K562 (cell line): ENCODE results near the gene MOB3C. TPM values are rescaled to one million over a fixed set of nuclear protein-coding genes. Genes with fewer than 3 reads are reported as not detected.
A peak's percentile ranks its signal among the peaks of the same experiment; 100 is the strongest.

ENCODE experiments used
- ARID2 ChIP-seq: fragments of 450-650 bp; IDR thresholded peaks from 2 replicates; pipeline ENCODE4 v1.6.1; 2017; ENCODE audit warnings: antibody characterized with exemption, mild to moderate bottlenecking
- BRCA1 ChIP-seq, 2 experiments: fragments of 450-650 bp in 1 of 2; sonication (generic) in 1 of 2; formaldehyde crosslinking in 1 of 2; IDR thresholded peaks; 2 replicates each; pipeline versions ENCODE4 v1.5.0 to v1.6.1; 2017 to 2020; ENCODE audit warnings: mild to moderate bottlenecking in 1 of 2, missing genetic modification reagents in 1 of 2
- CAMTA2 ChIP-seq: fragments of 250-450 bp; sonication (Bioruptor Pico); conservative IDR thresholded peaks from 2 replicates; pipeline ENCODE4 v1.5.1; 2022
- DMBX1 ChIP-seq: fragments of 250-450 bp; sonication (Bioruptor Pico); IDR thresholded peaks from 2 replicates; pipeline ENCODE4 v1.8.0; 2022; ENCODE audit warnings: inconsistent platforms, mild to moderate bottlenecking, moderate library complexity, borderline replicate concordance
- EHMT2 ChIP-seq: fragments of 450-650 bp; IDR thresholded peaks from 2 replicates; pipeline ENCODE4 v1.6.1; 2018; ENCODE audit warnings: antibody characterized with exemption
- JUN ChIP-seq, 2 experiments: sonication (generic) in 1 of 2; formaldehyde crosslinking in 1 of 2; IDR thresholded peaks; 2 replicates each; pipeline versions ENCODE4 v1.6.1 to v1.8.0; 2012 to 2022; ENCODE audit warnings: borderline replicate concordance in 2 of 2, mild to moderate bottlenecking in 2 of 2, improper control_type of control experiment in 1 of 2, low read depth in 1 of 2, low read length in 1 of 2, missing genetic modification reagents in 1 of 2
- NFIX ChIP-seq: fragments of 250-450 bp; sonication (Bioruptor Pico); IDR thresholded peaks from 2 replicates; pipeline ENCODE4 v1.4.0; 2020; ENCODE audit warnings: low read depth, mild to moderate bottlenecking, moderate library complexity
- NUFIP1 ChIP-seq: fragments of 450-650 bp; IDR thresholded peaks from 2 replicates; pipeline ENCODE4 v1.6.1; 2018; ENCODE audit not compliant: partially characterized antibody
- SIN3A ChIP-seq, 2 experiments: fragments of 150-350 bp in 1 of 2; IDR thresholded peaks; 2 replicates each; pipeline ENCODE4 v1.6.1; 2011 to 2016; ENCODE audit warnings: borderline replicate concordance in 2 of 2, low read depth in 2 of 2, low read length in 2 of 2, mild to moderate bottlenecking in 2 of 2, moderate library complexity in 2 of 2; ENCODE audit not compliant: control insufficient read depth in 1 of 2
- USF2 ChIP-seq: sonication (generic); formaldehyde crosslinking; IDR thresholded peaks from 2 replicates; pipeline ENCODE4 v1.5.0; 2020; ENCODE audit warnings: missing genetic modification reagents
- ZBTB7A ChIP-seq: IDR thresholded peaks from 2 replicates; pipeline ENCODE4 v1.6.1; 2011; ENCODE audit warnings: low read depth, mild to moderate bottlenecking, low read length, moderate library complexity, borderline replicate concordance; ENCODE audit not compliant: control insufficient read depth
- ZNF124 ChIP-seq: sonication (generic); formaldehyde crosslinking; IDR thresholded peaks from 2 replicates; pipeline ENCODE4 v1.8.1; 2022; ENCODE audit warnings: missing genetic modification reagents
- ZNF174 ChIP-seq: fragments of 250-450 bp; sonication (Bioruptor Pico); IDR thresholded peaks from 2 replicates; pipeline ENCODE4 v1.4.0; 2020; ENCODE audit warnings: mild to moderate bottlenecking
- ZNF253 ChIP-seq: fragments of 250-450 bp; sonication (Bioruptor Pico); conservative IDR thresholded peaks from 2 replicates; pipeline ENCODE4 v1.6.1; 2021; ENCODE audit warnings: mild to moderate bottlenecking
- ZNF280A ChIP-seq: fragments of 450-650 bp; IDR thresholded peaks from 2 replicates; pipeline ENCODE4 v1.6.1; 2018; ENCODE audit warnings: mild to moderate bottlenecking, low read depth; ENCODE audit not compliant: partially characterized antibody
- ZNF316 ChIP-seq: fragments of 450-650 bp; IDR thresholded peaks from 2 replicates; pipeline ENCODE4 v1.6.1; 2016
- ZNF778 ChIP-seq: fragments of 450-650 bp; formaldehyde crosslinking; IDR thresholded peaks from 2 replicates; pipeline ENCODE4 v1.4.0; 2020; ENCODE audit warnings: mild to moderate bottlenecking, moderate library complexity
- ZSCAN32 ChIP-seq: fragments of 450-650 bp; formaldehyde crosslinking; IDR thresholded peaks from 2 replicates; pipeline ENCODE4 v1.4.0; 2020; ENCODE audit warnings: mild to moderate bottlenecking, moderate library complexity
- polyA plus RNA-seq, 8 experiments: library from polyadenylated mRNA; depleted of rRNA in 4 of 8; stranded (reverse) in 5 of 8; unstranded in 3 of 8; fragments of >200 nt; fragmentation: Nextera tagmentation in 2 of 8; fragmentation: Illumina TruSeq in 1 of 8; extraction: Ambion mirVana in 2 of 8; extraction: Trizol in 1 of 8; gene quantifications; 2 replicates each; pipeline versions ENCODE4 v1.2.1 to v1.2.3, GENCODE V29; 2011 to 2014; ENCODE audit warnings: inconsistent platforms in 1 of 8, missing spikeins in 1 of 8
- total RNA-seq, 7 experiments: library from RNA; depleted of rRNA in 6 of 7; stranded (reverse); fragments of >200 nt in 6 of 7; fragmentation: Illumina TruSeq in 2 of 7; extraction: Trizol in 2 of 7; gene quantifications; 2 replicates each; pipeline versions ENCODE4 v1.2.1 to v1.2.3, GENCODE V29; 2011 to 2021; ENCODE audit warnings: low replicate concordance in 1 of 7
- TF ChIP-seq, protein P1 (sequence below): fragments of 250-450 bp; sonication (Bioruptor Pico); IDR thresholded peaks from 2 replicates; pipeline ENCODE4 v1.4.0; 2020; ENCODE audit warnings: mild to moderate bottlenecking, moderate library complexity, borderline replicate concordance
- TF ChIP-seq, protein P2 (sequence below): fragments of 250-450 bp; sonication (Bioruptor Pico); IDR thresholded peaks from 2 replicates; pipeline ENCODE4 v1.8.0; 2021; ENCODE audit warnings: moderate library complexity, mild to moderate bottlenecking, inconsistent platforms
- TF ChIP-seq, protein P3 (sequence below): fragments of 200-800 bp; sonication (Bioruptor generic); IDR thresholded peaks from 2 replicates; pipeline ENCODE4 v1.6.1; 2017; ENCODE audit warnings: missing genetic modification characterization, missing compliant biosample characterization

Gene MOB3C
- total and polyA plus RNA-seq, 9 of the 15 experiments (the other 6 are each of a cell fraction or from before 2014, with no cell fraction given) = 1.0 to 7.5 (median 3.7) TPM

GRCh38 chr1:46603858-46604549 lies 12.6 kb downstream of the MOB3C start, which contains the start of gene MKNK1 (continued):
- TF ChIP-seq, protein P1, sequence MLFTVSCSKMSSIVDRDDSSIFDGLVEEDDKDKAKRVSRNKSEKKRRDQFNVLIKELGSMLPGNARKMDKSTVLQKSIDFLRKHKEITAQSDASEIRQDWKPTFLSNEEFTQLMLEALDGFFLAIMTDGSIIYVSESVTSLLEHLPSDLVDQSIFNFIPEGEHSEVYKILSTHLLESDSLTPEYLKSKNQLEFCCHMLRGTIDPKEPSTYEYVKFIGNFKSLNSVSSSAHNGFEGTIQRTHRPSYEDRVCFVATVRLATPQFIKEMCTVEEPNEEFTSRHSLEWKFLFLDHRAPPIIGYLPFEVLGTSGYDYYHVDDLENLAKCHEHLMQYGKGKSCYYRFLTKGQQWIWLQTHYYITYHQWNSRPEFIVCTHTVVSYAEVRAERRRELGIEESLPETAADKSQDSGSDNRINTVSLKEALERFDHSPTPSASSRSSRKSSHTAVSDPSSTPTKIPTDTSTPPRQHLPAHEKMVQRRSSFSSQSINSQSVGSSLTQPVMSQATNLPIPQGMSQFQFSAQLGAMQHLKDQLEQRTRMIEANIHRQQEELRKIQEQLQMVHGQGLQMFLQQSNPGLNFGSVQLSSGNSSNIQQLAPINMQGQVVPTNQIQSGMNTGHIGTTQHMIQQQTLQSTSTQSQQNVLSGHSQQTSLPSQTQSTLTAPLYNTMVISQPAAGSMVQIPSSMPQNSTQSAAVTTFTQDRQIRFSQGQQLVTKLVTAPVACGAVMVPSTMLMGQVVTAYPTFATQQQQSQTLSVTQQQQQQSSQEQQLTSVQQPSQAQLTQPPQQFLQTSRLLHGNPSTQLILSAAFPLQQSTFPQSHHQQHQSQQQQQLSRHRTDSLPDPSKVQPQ (CRISPR knock-in tag) = no peak
- no peak for TF ChIP-seq ZSCAN32 (CRISPR knock-in tag)
- no peak for TF ChIP-seq ZNF778 (CRISPR knock-in tag)
- TF ChIP-seq USF2 (CRISPR knock-in tag) = no peak
- no peak for TF ChIP-seq ZNF253
- no peak for TF ChIP-seq CAMTA2 (CRISPR knock-in tag)
- no peak for TF ChIP-seq ARID2
- no peak for TF ChIP-seq ZNF124 (CRISPR knock-in tag)
- no peak for TF ChIP-seq JUN (IDR thresholded peaks at IDR 0.05; ENCODE audit: borderline replicate concordance, low read depth, low read length)
- no peak for TF ChIP-seq JUN (CRISPR knock-in tag; IDR thresholded peaks at IDR 0.05; ENCODE audit: borderline replicate concordance)
- peak; percentile 76; the same call in 1 of the 2 replicates for TF ChIP-seq ZBTB7A
- no peak for TF ChIP-seq NUFIP1
- TF ChIP-seq NFIX (CRISPR knock-in tag) = no peak
- TF ChIP-seq, protein P2, sequence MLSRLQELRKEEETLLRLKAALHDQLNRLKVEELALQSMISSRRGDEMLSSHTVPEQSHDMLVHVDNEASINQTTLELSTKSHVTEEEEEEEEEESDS (CRISPR knock-in tag) = no peak
- TF ChIP-seq EHMT2 = no peak
- TF ChIP-seq ZNF280A = no peak
- no peak for TF ChIP-seq DMBX1 (CRISPR knock-in tag)
- TF ChIP-seq, protein P3, sequence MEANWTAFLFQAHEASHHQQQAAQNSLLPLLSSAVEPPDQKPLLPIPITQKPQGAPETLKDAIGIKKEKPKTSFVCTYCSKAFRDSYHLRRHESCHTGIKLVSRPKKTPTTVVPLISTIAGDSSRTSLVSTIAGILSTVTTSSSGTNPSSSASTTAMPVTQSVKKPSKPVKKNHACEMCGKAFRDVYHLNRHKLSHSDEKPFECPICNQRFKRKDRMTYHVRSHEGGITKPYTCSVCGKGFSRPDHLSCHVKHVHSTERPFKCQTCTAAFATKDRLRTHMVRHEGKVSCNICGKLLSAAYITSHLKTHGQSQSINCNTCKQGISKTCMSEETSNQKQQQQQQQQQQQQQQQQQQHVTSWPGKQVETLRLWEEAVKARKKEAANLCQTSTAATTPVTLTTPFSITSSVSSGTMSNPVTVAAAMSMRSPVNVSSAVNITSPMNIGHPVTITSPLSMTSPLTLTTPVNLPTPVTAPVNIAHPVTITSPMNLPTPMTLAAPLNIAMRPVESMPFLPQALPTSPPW (CRISPR knock-in tag) = peak; percentile 81
- TF ChIP-seq SIN3A (IDR thresholded peaks at IDR 0.05; ENCODE audit: borderline replicate concordance in 2 of 2, control insufficient read depth in 1 of 2, low read depth in 2 of 2, low read length in 2 of 2) = peak in 1 of 2 experiments; percentile 69; a peak in 2 of 4 replicates
- peak; percentile 88 for TF ChIP-seq ZNF316
- no peak for TF ChIP-seq BRCA1 (IDR thresholded peaks at IDR 0.05)
- no peak for TF ChIP-seq BRCA1 (CRISPR knock-in tag; IDR thresholded peaks at IDR 0.05)
- TF ChIP-seq ZNF174 (CRISPR knock-in tag) = no peak
